Measurements from ENCODE around the gene GPR25. TPM values are rescaled to one million over a fixed set of nuclear protein-coding genes. Genes with fewer than 3 reads are reported as not detected.

Gene GPR25
- total and polyA plus RNA-seq, 10 of the 15 experiments (the other 5 are each of a cell fraction or from before 2014, with no cell fraction given), result not detected

GRCh38 chr1:200892958-200893357 is 20.2 kb downstream of the GPR25 start (continued):
- TF ChIP-seq, protein P1, sequence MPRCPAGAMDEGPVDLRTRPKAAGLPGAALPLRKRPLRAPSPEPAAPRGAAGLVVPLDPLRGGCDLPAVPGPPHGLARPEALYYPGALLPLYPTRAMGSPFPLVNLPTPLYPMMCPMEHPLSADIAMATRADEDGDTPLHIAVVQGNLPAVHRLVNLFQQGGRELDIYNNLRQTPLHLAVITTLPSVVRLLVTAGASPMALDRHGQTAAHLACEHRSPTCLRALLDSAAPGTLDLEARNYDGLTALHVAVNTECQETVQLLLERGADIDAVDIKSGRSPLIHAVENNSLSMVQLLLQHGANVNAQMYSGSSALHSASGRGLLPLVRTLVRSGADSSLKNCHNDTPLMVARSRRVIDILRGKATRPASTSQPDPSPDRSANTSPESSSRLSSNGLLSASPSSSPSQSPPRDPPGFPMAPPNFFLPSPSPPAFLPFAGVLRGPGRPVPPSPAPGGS (IDR thresholded peaks at IDR 0.05; ENCODE audit: borderline replicate concordance, insufficient read depth, low read depth, low read length, poor library complexity, severe bottlenecking), result no peak
- TF ChIP-seq USF2 (IDR thresholded peaks at IDR 0.05; ENCODE audit: borderline replicate concordance, low read depth, low read length) (no peak), GABPA (IDR thresholded peaks at IDR 0.05; ENCODE audit: low read depth) (no peak), CUX1 (IDR thresholded peaks at IDR 0.05; ENCODE audit: insufficient replicate concordance, low read depth, low read length) (no peak), SREBF2 (IDR thresholded peaks at IDR 0.05; ENCODE audit: low read length) (no peak), EZH2 (IDR thresholded peaks at IDR 0.05; ENCODE audit: borderline replicate concordance, control insufficient read depth, low read depth, low read length) (no peak), E4F1 (IDR thresholded peaks at IDR 0.05; ENCODE audit: borderline replicate concordance, partially characterized antibody) (no peak), JUND (IDR thresholded peaks at IDR 0.05; ENCODE audit: low read depth, low read length) (no peak), STAT1 (conservative IDR thresholded peaks at IDR 0.05) (no peak), POU2F2 (IDR thresholded peaks at IDR 0.05; ENCODE audit: borderline replicate concordance, low read depth, low read length) (no peak), CREM (IDR thresholded peaks at IDR 0.05; ENCODE audit: low read depth) (no peak), RAD21 (IDR thresholded peaks at IDR 0.05; ENCODE audit: insufficient read depth, low read depth, low read length) (no peak), NRF1 (conservative IDR thresholded peaks at IDR 0.05; ENCODE audit: low read depth, low read length) (no peak), TARDBP (IDR thresholded peaks at IDR 0.05; ENCODE audit: borderline replicate concordance) (no peak), TAF1 (IDR thresholded peaks at IDR 0.05; ENCODE audit: borderline replicate concordance, low read depth, low read length) (no peak), ATF7 (IDR thresholded peaks at IDR 0.05; ENCODE audit: low read depth) (peak; percentile 40; the same call in 1 of the 2 replicates), MEF2B (IDR thresholded peaks at IDR 0.05; ENCODE audit: partially characterized antibody, poor library complexity, severe bottlenecking) (peak; percentile 73)
- TF ChIP-seq, protein P2, sequence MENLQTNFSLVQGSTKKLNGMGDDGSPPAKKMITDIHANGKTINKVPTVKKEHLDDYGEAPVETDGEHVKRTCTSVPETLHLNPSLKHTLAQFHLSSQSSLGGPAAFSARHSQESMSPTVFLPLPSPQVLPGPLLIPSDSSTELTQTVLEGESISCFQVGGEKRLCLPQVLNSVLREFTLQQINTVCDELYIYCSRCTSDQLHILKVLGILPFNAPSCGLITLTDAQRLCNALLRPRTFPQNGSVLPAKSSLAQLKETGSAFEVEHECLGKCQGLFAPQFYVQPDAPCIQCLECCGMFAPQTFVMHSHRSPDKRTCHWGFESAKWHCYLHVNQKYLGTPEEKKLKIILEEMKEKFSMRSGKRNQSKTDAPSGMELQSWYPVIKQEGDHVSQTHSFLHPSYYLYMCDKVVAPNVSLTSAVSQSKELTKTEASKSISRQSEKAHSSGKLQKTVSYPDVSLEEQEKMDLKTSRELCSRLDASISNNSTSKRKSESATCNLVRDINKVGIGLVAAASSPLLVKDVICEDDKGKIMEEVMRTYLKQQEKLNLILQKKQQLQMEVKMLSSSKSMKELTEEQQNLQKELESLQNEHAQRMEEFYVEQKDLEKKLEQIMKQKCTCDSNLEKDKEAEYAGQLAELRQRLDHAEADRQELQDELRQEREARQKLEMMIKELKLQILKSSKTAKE (IDR thresholded peaks at IDR 0.05; ENCODE audit: low read depth, poor library complexity, severe bottlenecking), result no peak
